Nephron (organoid): Measurements from ENCODE around the gene NEMP2.

Experiments
- H3K27ac Mint-ChIP-seq, 3 experiments: 2 replicates each; pipeline ENCODE4 v1.8.0; 2020; ENCODE audit warnings: mixed read lengths in 3 of 3, mild to moderate bottlenecking in 2 of 3, moderate library complexity in 1 of 3
- H3K27me3 Mint-ChIP-seq: 2 replicates; pipeline ENCODE4 v1.8.0; 2021; ENCODE audit warnings: low read depth, mild to moderate bottlenecking, moderate library complexity, mixed read lengths
- H3K36me3 Mint-ChIP-seq: 2 replicates; pipeline ENCODE4 v1.8.0; 2020; ENCODE audit warnings: low read depth, mixed read lengths
- H3K4me1 Mint-ChIP-seq: 2 replicates; pipeline ENCODE4 v1.8.0; 2020; ENCODE audit warnings: mixed read lengths
- H3K4me3 Mint-ChIP-seq, 3 experiments: 2 replicates each; pipeline ENCODE4 v1.8.0; 2020; ENCODE audit warnings: mild to moderate bottlenecking in 3 of 3, mixed read lengths in 3 of 3, moderate library complexity in 2 of 3
- H3K9me3 Mint-ChIP-seq: 2 replicates; pipeline ENCODE4 v1.8.0; 2020; ENCODE audit warnings: mixed read lengths
- TF ChIP-seq, protein P1 (sequence below), 3 experiments: fragments of 200-600 bp; sonication (generic); IDR thresholded peaks; one replicate each; pipeline ENCODE4 v1.5.0; 2021; ENCODE audit warnings: antibody characterized with exemption in 3 of 3; ENCODE audit not compliant: unreplicated experiment in 3 of 3

Gene NEMP2

GRCh38 chr2:190534310-190535120 lies at the start of gene NEMP2:
Gene NEMP2, minus strand, starts transcription at chr2:190534722. Its CDS starts 67 bp downstream, at chr2:190534655.
- TF ChIP-seq, protein P1, sequence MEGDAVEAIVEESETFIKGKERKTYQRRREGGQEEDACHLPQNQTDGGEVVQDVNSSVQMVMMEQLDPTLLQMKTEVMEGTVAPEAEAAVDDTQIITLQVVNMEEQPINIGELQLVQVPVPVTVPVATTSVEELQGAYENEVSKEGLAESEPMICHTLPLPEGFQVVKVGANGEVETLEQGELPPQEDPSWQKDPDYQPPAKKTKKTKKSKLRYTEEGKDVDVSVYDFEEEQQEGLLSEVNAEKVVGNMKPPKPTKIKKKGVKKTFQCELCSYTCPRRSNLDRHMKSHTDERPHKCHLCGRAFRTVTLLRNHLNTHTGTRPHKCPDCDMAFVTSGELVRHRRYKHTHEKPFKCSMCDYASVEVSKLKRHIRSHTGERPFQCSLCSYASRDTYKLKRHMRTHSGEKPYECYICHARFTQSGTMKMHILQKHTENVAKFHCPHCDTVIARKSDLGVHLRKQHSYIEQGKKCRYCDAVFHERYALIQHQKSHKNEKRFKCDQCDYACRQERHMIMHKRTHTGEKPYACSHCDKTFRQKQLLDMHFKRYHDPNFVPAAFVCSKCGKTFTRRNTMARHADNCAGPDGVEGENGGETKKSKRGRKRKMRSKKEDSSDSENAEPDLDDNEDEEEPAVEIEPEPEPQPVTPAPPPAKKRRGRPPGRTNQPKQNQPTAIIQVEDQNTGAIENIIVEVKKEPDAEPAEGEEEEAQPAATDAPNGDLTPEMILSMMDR (IDR thresholded peaks at IDR 0.05; ENCODE audit: unreplicated experiment in 3 of 3), result no peak
- H3K9me3 Mint-ChIP-seq, result peaks cover 25% of the 10 kb centered on the region
- peak within 1 kb of the TSS; percentile 90 to 99 (median 98) for H3K4me3 Mint-ChIP-seq
- H3K36me3 Mint-ChIP-seq, result peaks cover 31% of the 10 kb centered on the region
- H3K4me1 Mint-ChIP-seq, result peaks cover 30% of the 10 kb centered on the region
- peak within 1 kb of the TSS; percentile 97 to 99 (median 98) for H3K27ac Mint-ChIP-seq
- no peaks in the 10 kb centered on the region for H3K27me3 Mint-ChIP-seq

DNA sequence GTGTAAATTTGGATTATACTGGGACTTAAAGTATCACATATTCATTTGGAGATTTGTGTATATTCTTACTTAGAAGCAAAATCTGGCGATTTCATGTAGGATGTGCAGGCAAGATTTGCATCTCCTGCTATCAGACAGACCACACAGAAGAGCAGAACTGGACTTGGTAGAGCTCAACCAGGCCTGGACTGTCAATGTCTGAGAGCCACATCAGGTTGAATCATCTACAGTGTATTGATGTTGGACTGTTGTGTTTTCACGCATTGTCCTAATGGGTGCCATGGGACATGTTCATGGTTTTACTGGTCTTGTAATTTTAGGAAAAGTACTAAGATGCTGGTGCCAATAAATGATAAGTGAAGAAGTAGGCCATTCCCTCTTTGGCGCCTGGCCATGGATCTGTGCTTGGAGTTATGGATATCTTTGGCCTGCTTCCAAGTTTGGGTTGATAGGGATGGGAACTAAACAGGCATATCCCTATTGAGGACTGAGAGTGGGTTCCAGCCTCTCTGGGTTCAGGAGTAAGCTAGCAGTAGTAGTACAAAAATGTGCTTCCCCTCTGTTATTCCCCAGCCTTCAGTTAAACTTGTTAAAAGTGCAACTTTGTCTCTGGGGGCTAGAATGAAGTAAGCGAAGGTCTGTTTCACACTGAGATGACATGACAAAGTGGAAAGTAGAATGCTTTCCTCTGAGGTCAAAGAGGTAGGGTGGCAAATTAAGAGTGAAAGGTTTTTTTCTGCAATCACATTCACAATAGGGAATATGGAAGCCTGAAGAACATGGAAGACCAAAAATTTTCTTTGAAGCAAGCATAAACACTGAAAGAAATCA lies 49.2 kb upstream of the NEMP2 start:
- Mint-ChIP-seq H3K27me3 (no peaks in the 10 kb centered on the region), H3K9me3 (no peaks in the 10 kb centered on the region), H3K27ac (peak overlapping the region in 2 of 3 experiments; percentile 7 to 58), H3K36me3 (no peaks in the 10 kb centered on the region), H3K4me1 (peaks cover 10% of the 10 kb centered on the region), H3K4me3 (no peak overlapping the region)
- TF ChIP-seq, protein P1 (IDR thresholded peaks at IDR 0.05; ENCODE audit: unreplicated experiment in 3 of 3), result no peak

DNA sequence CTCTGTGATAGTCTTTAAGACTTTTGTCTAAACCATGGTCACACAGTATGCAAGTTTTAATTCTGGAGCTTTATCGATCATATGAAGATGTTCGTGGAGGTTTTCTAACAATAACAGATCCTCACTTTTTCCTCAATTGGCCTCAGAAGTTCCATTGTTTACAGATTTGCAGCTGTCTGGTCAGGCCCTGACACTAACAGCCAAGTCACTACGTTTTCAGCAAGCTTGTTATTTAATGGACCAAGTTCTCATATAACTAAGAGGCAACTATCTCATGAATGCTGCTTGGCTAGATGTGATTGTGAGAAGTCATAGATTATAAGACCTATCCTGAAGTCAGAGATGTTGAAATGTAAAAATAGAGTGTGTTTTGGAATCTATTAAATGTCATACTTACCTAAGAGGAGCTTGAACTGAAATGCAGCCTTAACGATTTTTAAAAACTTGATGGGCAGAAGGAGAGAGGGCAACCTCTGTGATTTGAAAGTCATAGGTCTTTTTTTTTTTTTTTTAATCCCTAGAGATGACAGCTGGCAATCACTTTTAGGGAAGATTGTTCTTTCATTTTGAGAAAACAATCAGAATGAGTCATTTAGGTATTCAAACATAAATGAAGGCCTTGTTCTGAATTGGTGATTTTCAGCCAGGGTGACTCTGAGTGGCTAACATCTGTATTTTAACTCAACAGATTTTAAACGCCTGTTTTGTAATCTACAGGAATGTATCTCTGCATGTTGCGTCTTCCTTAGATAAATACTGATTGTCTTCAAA lies 48.4 kb upstream of the NEMP2 start:
- TF ChIP-seq, protein P1 (IDR thresholded peaks at IDR 0.05; ENCODE audit: unreplicated experiment in 3 of 3), result no peak
- Mint-ChIP-seq H3K27me3 (no peaks in the 10 kb centered on the region), H3K4me3 (no peak overlapping the region), H3K9me3 (no peaks in the 10 kb centered on the region), H3K36me3 (no peaks in the 10 kb centered on the region), H3K27ac (peak overlapping the region in 1 of 3 experiments; percentile 9), H3K4me1 (peaks cover 18% of the 10 kb centered on the region)

DNA sequence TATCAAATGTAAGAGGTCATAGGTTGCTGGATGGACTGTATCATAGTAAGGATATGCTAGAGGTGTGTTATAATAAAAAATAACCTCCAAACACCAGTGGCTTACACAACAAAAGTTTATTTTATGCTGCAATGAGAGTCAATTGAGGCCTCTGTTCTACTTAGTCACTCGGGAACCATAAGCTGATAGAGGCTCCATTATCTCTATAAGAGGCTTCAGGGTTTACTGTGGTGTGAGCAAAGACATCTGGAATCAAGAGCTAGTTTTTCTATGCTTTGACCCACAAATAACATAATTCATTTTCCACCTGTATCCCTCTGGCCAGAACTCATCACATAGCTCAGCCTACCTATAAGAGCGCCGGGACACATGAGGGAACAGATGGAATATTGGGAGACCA lies 47.5 kb upstream of the NEMP2 start:
- H3K27me3 Mint-ChIP-seq, result no peaks in the 10 kb centered on the region
- TF ChIP-seq, protein P1 (IDR thresholded peaks at IDR 0.05; ENCODE audit: unreplicated experiment in 3 of 3), result no peak
- H3K4me3 Mint-ChIP-seq, result no peak overlapping the region
- peaks cover 21% of the 10 kb centered on the region for H3K4me1 Mint-ChIP-seq
- no peaks in the 10 kb centered on the region for H3K36me3 Mint-ChIP-seq
- no peaks in the 10 kb centered on the region for H3K9me3 Mint-ChIP-seq
- no peak overlapping the region for H3K27ac Mint-ChIP-seq

GRCh38 chr2:190579915-190580846 lies 45.7 kb upstream of the NEMP2 start:
- no peak overlapping the region for H3K4me3 Mint-ChIP-seq
- H3K4me1 Mint-ChIP-seq, result peaks cover 31% of the 10 kb centered on the region
- H3K9me3 Mint-ChIP-seq, result no peaks in the 10 kb centered on the region
- no peaks in the 10 kb centered on the region for H3K27me3 Mint-ChIP-seq
- H3K27ac Mint-ChIP-seq, result no peak overlapping the region
- TF ChIP-seq, protein P1 (IDR thresholded peaks at IDR 0.05; ENCODE audit: unreplicated experiment in 3 of 3), result no peak
- H3K36me3 Mint-ChIP-seq, result no peaks in the 10 kb centered on the region
